IPS-18a (cell line): ENCODE measurements around the gene IL21R.

Experiments
- H3K27ac ChIP-seq: one replicate; pipeline ENCODE4 v1.5.1; 2013; ENCODE audit warnings: low read length
- H3K27me3 ChIP-seq: one replicate; pipeline ENCODE4 v1.6.1; 2013; ENCODE audit warnings: mild to moderate bottlenecking, low read length; ENCODE audit not compliant: control insufficient read depth, insufficient read depth
- H3K36me3 ChIP-seq: one replicate; pipeline ENCODE4 v1.6.1; 2013; ENCODE audit warnings: low read depth, low read length; ENCODE audit not compliant: control insufficient read depth
- H3K4me1 ChIP-seq: one replicate; pipeline ENCODE4 v1.6.1; 2013; ENCODE audit warnings: low read depth, low read length; ENCODE audit not compliant: control insufficient read depth
- H3K4me3 ChIP-seq: one replicate; pipeline ENCODE4 v1.5.1; 2013; ENCODE audit warnings: low read length
- H3K9ac ChIP-seq: one replicate; pipeline ENCODE4 v1.6.1; 2013; ENCODE audit warnings: mild to moderate bottlenecking, low read length, moderate library complexity
- H3K9me3 ChIP-seq: one replicate; pipeline ENCODE4 v1.6.1; 2013; ENCODE audit warnings: low read depth, low read length; ENCODE audit not compliant: control insufficient read depth

The IL21R gene

GRCh38 chr16:27378871-27379481, 23.0 kb upstream of the IL21R start:
- H3K9me3 ChIP-seq = no peaks in the 10 kb centered on the region
- no peak overlapping the region for H3K9ac ChIP-seq
- no peak overlapping the region for H3K4me3 ChIP-seq
- H3K27me3 ChIP-seq = no peaks in the 10 kb centered on the region
- no peaks in the 10 kb centered on the region for H3K36me3 ChIP-seq
- no peak overlapping the region for H3K27ac ChIP-seq
- H3K4me1 ChIP-seq = no peaks in the 10 kb centered on the region

- H3K9me3 ChIP-seq = no peaks in the 10 kb centered on the region
- no peaks in the 10 kb centered on the region for H3K27me3 ChIP-seq
- H3K27ac ChIP-seq = no peak overlapping the region
- H3K4me1 ChIP-seq = no peaks in the 10 kb centered on the region
- H3K36me3 ChIP-seq = no peaks in the 10 kb centered on the region
- H3K4me3 ChIP-seq = no peak overlapping the region
- no peak overlapping the region for H3K9ac ChIP-seq
These were observed 22.1 kb upstream of the IL21R start for GRCh38 chr16:27379919-27380318.

- no peaks in the 10 kb centered on the region for H3K9me3 ChIP-seq
- no peak overlapping the region for H3K9ac ChIP-seq
- H3K27ac ChIP-seq = no peak overlapping the region
- no peak overlapping the region for H3K4me3 ChIP-seq
- H3K4me1 ChIP-seq = no peaks in the 10 kb centered on the region
- H3K27me3 ChIP-seq = no peaks in the 10 kb centered on the region
- H3K36me3 ChIP-seq = no peaks in the 10 kb centered on the region
These were observed 20.7 kb upstream of the IL21R start for GRCh38 chr16:27381236-27381635.

GRCh38 chr16:27381974-27382855, 19.8 kb upstream of the IL21R start:
- Histone ChIP-seq H3K36me3 (no peaks in the 10 kb centered on the region), H3K27ac (no peak overlapping the region), H3K9ac (no peak overlapping the region), H3K4me3 (no peak overlapping the region), H3K27me3 (no peaks in the 10 kb centered on the region), H3K4me1 (no peaks in the 10 kb centered on the region), H3K9me3 (no peaks in the 10 kb centered on the region)

GRCh38 chr16:27383556-27384243, 18.3 kb upstream of the IL21R start:
- H3K4me3 ChIP-seq = no peak overlapping the region
- H3K36me3 ChIP-seq = no peaks in the 10 kb centered on the region
- H3K27me3 ChIP-seq = no peaks in the 10 kb centered on the region
- no peaks in the 10 kb centered on the region for H3K9me3 ChIP-seq
- H3K9ac ChIP-seq = no peak overlapping the region
- no peaks in the 10 kb centered on the region for H3K4me1 ChIP-seq
- no peak overlapping the region for H3K27ac ChIP-seq

- Histone ChIP-seq H3K9ac (no peak overlapping the region), H3K9me3 (no peaks in the 10 kb centered on the region), H3K4me1 (no peaks in the 10 kb centered on the region), H3K27ac (no peak overlapping the region), H3K4me3 (no peak overlapping the region), H3K36me3 (no peaks in the 10 kb centered on the region), H3K27me3 (no peaks in the 10 kb centered on the region)
These were observed 17.5 kb upstream of the IL21R start for GRCh38 chr16:27384425-27384824.

- H3K9me3 ChIP-seq = no peaks in the 10 kb centered on the region
- H3K27me3 ChIP-seq = no peaks in the 10 kb centered on the region
- H3K36me3 ChIP-seq = no peaks in the 10 kb centered on the region
- H3K4me3 ChIP-seq = no peak overlapping the region
- H3K27ac ChIP-seq = no peak overlapping the region
- H3K4me1 ChIP-seq = no peaks in the 10 kb centered on the region
- H3K9ac ChIP-seq = no peak overlapping the region
These were observed 16.6 kb upstream of the IL21R start for GRCh38 chr16:27385398-27385797.

- Histone ChIP-seq H3K36me3 (no peaks in the 10 kb centered on the region), H3K4me1 (no peaks in the 10 kb centered on the region), H3K4me3 (no peak overlapping the region), H3K27me3 (no peaks in the 10 kb centered on the region), H3K9me3 (no peaks in the 10 kb centered on the region), H3K27ac (no peak overlapping the region), H3K9ac (no peak overlapping the region)
These were observed 15.3 kb upstream of the IL21R start for GRCh38 chr16:27386674-27387073.

GRCh38 chr16:27387724-27388123, 14.2 kb upstream of the IL21R start:
- H3K27ac ChIP-seq = no peak overlapping the region
- H3K9ac ChIP-seq = no peak overlapping the region
- H3K4me3 ChIP-seq = no peak overlapping the region
- no peaks in the 10 kb centered on the region for H3K27me3 ChIP-seq
- no peaks in the 10 kb centered on the region for H3K4me1 ChIP-seq
- no peaks in the 10 kb centered on the region for H3K36me3 ChIP-seq
- no peaks in the 10 kb centered on the region for H3K9me3 ChIP-seq

- Histone ChIP-seq H3K27ac (no peak overlapping the region), H3K36me3 (no peaks in the 10 kb centered on the region)
These were observed 12.6 kb upstream of the IL21R start for GRCh38 chr16:27389272-27389961.

GRCh38 chr16:27390151-27390550, 11.8 kb upstream of the IL21R start:
- H3K27me3 ChIP-seq = no peaks in the 10 kb centered on the region

More at GRCh38 chr16:27389272-27389961, 12.6 kb upstream of the IL21R start:
- Histone ChIP-seq H3K9ac (no peak overlapping the region), H3K9me3 (no peaks in the 10 kb centered on the region), H3K4me3 (no peak overlapping the region), H3K27me3 (no peaks in the 10 kb centered on the region), H3K4me1 (no peaks in the 10 kb centered on the region)

More at GRCh38 chr16:27390151-27390550, 11.8 kb upstream of the IL21R start:
- no peak overlapping the region for H3K4me3 ChIP-seq
- H3K9me3 ChIP-seq = no peaks in the 10 kb centered on the region
- H3K9ac ChIP-seq = no peak overlapping the region
- H3K4me1 ChIP-seq = no peaks in the 10 kb centered on the region
- H3K27ac ChIP-seq = no peak overlapping the region
- no peaks in the 10 kb centered on the region for H3K36me3 ChIP-seq
